Neuronal stem cell (in vitro differentiated cells): Measurements from ENCODE around the gene RNF213.

Source experiments
- DNase-seq: peaks from one replicate; pipeline ENCODE4 v3.0.0-alpha.2; 2013; ENCODE audit warnings: low spot score
- H2AFZ ChIP-seq: one replicate; pipeline ENCODE4 v1.6.1; 2013; ENCODE audit warnings: mild to moderate bottlenecking, low read length, inconsistent platforms
- H2AK5ac ChIP-seq: 2 replicates; pipeline ENCODE4 v1.6.1; 2013; ENCODE audit warnings: low read depth, mild to moderate bottlenecking, inconsistent platforms, low read length, moderate library complexity, mixed read lengths
- H2BK120ac ChIP-seq: 2 replicates; pipeline ENCODE4 v1.6.1; 2013; ENCODE audit warnings: low read depth, mild to moderate bottlenecking, inconsistent platforms, low read length, moderate library complexity, mixed read lengths
- H2BK12ac ChIP-seq: one replicate; pipeline ENCODE4 v1.6.1; 2013; ENCODE audit warnings: low read length, inconsistent platforms
- H2BK15ac ChIP-seq: 2 replicates; pipeline ENCODE4 v1.6.1; 2013; ENCODE audit warnings: mild to moderate bottlenecking, low read length, inconsistent platforms, mixed read lengths
- H2BK5ac ChIP-seq: one replicate; pipeline ENCODE4 v1.6.1; 2013; ENCODE audit warnings: inconsistent platforms, mild to moderate bottlenecking, low read length, moderate library complexity
- H3K14ac ChIP-seq: one replicate; pipeline ENCODE4 v1.6.1; 2013; ENCODE audit warnings: low read length, inconsistent platforms
- H3K18ac ChIP-seq: 2 replicates; pipeline ENCODE4 v1.6.1; 2013; ENCODE audit warnings: low read length, inconsistent platforms
- H3K23ac ChIP-seq: 2 replicates; pipeline ENCODE4 v1.6.1; 2013; ENCODE audit warnings: low read depth, mild to moderate bottlenecking, mixed read lengths, low read length, inconsistent platforms; ENCODE audit not compliant: poor library complexity
- H3K27ac ChIP-seq: replicated peaks from 3 replicates; pipeline ENCODE4 v1.5.1; 2013; ENCODE audit warnings: low read length, inconsistent platforms
- H3K27me3 ChIP-seq, 3 experiments: 2 replicates each; pipeline ENCODE4 v1.6.1; 2013; ENCODE audit warnings: low read length in 3 of 3, mild to moderate bottlenecking in 2 of 3, inconsistent platforms in 1 of 3, low read depth in 1 of 3, mixed read lengths in 1 of 3, moderate library complexity in 1 of 3; ENCODE audit not compliant: control insufficient read depth in 3 of 3, insufficient read depth in 3 of 3
- H3K36me3 ChIP-seq, 2 donors: replicated peaks in 1 of 2; 2 replicates each; pipeline ENCODE4 v1.6.1; 2013; ENCODE audit warnings: low read length in 2 of 2; ENCODE audit not compliant: control insufficient read depth in 2 of 2, insufficient read depth in 2 of 2
- H3K4ac ChIP-seq: 2 replicates; pipeline ENCODE4 v1.6.1; 2013; ENCODE audit warnings: inconsistent platforms, mild to moderate bottlenecking, low read length, moderate library complexity
- H3K4me1 ChIP-seq, 2 donors: 1 replicate in 1 of 2; 2 replicates in 1 of 2; pipeline ENCODE4 v1.6.1; 2013; ENCODE audit warnings: low read length in 2 of 2, low read depth in 1 of 2; ENCODE audit not compliant: control insufficient read depth in 2 of 2, insufficient read depth in 1 of 2
- H3K4me2 ChIP-seq: one replicate; pipeline ENCODE4 v1.6.1; 2013; ENCODE audit warnings: mild to moderate bottlenecking, low read length, inconsistent platforms; ENCODE audit not compliant: insufficient read depth, poor library complexity, severe bottlenecking
- H3K4me3 ChIP-seq, 2 donors: 2 replicates each; pipeline ENCODE4 v1.5.1; 2013; ENCODE audit warnings: low read length in 2 of 2, mild to moderate bottlenecking in 2 of 2, inconsistent platforms in 1 of 2, moderate library complexity in 1 of 2
- H3K79me1 ChIP-seq: one replicate; pipeline ENCODE4 v1.6.1; 2013; ENCODE audit warnings: low read depth, mild to moderate bottlenecking, inconsistent platforms, low read length, moderate library complexity
- H3K9ac ChIP-seq: one replicate; pipeline ENCODE4 v1.6.1; 2013; ENCODE audit warnings: mild to moderate bottlenecking, low read depth, low read length, inconsistent platforms; ENCODE audit not compliant: poor library complexity
- H3K9me3 ChIP-seq, 2 donors: replicated peaks in 1 of 2; 2 replicates each; pipeline versions ENCODE3 to v1.6.1; 2013; ENCODE audit warnings: low read length in 2 of 2, mild to moderate bottlenecking in 2 of 2, inconsistent platforms in 1 of 2, low read depth in 1 of 2, mixed read lengths in 1 of 2, moderate library complexity in 1 of 2; ENCODE audit not compliant: control insufficient read depth in 2 of 2, insufficient read depth in 1 of 2
- H4K8ac ChIP-seq: one replicate; pipeline ENCODE4 v1.6.1; 2013; ENCODE audit warnings: low read depth, mild to moderate bottlenecking, inconsistent platforms, low read length, moderate library complexity
- H4K91ac ChIP-seq: one replicate; pipeline ENCODE4 v1.6.1; 2013; ENCODE audit warnings: low read length, low read depth, mild to moderate bottlenecking, inconsistent platforms; ENCODE audit not compliant: poor library complexity
- WGBS, 2 donors: extraction: QIAGEN DNeasy Blood & Tissue Kit; methylation state at CpG; one replicate each; pipeline ENCODE4 v1.1.7; 2013; ENCODE audit warnings: missing lambda C conversion rate in 2 of 2, mixed read lengths in 1 of 2; ENCODE audit not compliant: insufficient read length in 2 of 2, insufficient replicate concordance in 1 of 2; ENCODE audit errors: extremely low coverage in 2 of 2; 5-methylcytosine and 5-hydroxymethylcytosine counted together

The RNF213 gene

DNA sequence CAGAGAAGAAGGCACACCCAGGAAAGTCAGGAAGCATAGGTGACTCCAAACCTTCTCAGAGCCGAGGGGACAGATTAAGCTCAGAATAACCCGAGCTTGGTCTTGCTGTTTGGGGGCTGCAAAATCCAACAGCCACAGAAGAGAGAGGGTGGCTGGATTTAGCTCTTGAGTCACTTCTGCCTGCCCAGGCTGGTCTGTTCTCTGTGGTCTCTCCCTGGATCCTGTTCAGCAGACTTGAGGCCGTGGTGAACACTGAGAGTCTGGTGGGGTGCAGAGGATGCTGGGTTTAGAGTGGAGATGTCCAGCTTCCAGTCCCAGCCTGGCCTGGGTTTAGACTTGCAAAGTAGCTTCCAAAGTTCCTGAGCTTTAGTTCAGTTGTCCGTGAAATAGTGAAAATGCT lies 31.6 kb upstream of the RNF213 start:
- no peak overlapping the region for H4K91ac ChIP-seq
- no CpG with 5 or more reads among the region's 4 CpGs for WGBS, 2 donors

DNA sequence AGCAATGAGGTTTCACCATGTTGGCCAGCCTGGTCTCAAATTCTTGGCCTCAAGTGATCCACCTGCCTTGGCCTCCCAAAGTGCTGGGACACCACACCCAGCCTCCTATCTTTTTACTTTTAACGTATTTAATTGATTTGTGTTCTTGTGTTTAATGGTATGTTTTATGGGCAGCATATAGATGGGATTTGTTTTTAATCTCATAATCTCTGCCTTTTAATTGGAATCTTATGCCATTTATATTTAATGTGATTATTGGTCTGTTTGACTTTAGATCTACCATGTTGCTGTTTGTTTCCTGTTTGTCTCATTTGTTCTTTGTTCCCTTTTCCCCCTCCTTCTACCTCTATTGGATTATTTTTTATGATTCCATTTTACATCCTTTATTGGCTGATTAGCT lies 28.2 kb upstream of the RNF213 start:
- no peak overlapping the region for H3K4me2 ChIP-seq
- no peak overlapping the region for H2AFZ ChIP-seq
- peaks cover 2 to 30% of the 10 kb centered on the region in 2 donors for H3K9me3 ChIP-seq
- DNase-seq = no peak
- no CpG with 5 or more reads among the region's 1 CpG for WGBS, 2 donors
- no peak overlapping the region for H2BK15ac ChIP-seq
- no peak overlapping the region for H3K27ac ChIP-seq
- peaks cover 2% of the 10 kb centered on the region for H3K79me1 ChIP-seq
- peaks cover 6 to 60% of the 10 kb centered on the region in 2 donors for H3K36me3 ChIP-seq
- H2BK120ac ChIP-seq = no peak overlapping the region
- no peak overlapping the region for H3K9ac ChIP-seq
- H3K23ac ChIP-seq = no peak overlapping the region
- no peak overlapping the region for H4K91ac ChIP-seq
- H2AK5ac ChIP-seq = no peak overlapping the region
- no peaks in the 10 kb centered on the region for H3K4me1 ChIP-seq
- H3K27me3 ChIP-seq = no peaks in the 10 kb centered on the region
- H3K4ac ChIP-seq = no peak overlapping the region
- no peak overlapping the region for H2BK5ac ChIP-seq
- H3K18ac ChIP-seq = no peak overlapping the region
- H4K8ac ChIP-seq = no peak overlapping the region
- H3K14ac ChIP-seq = no peak overlapping the region
- H3K4me3 ChIP-seq = no peak overlapping the region
- H2BK12ac ChIP-seq = no peak overlapping the region

More for the DNA sequence above, 31.6 kb upstream of the RNF213 start:
- H3K4me3 ChIP-seq = no peak overlapping the region
- no peaks in the 10 kb centered on the region for H3K27me3 ChIP-seq
- H2BK15ac ChIP-seq = no peak overlapping the region
- H2BK12ac ChIP-seq = no peak overlapping the region
- H3K36me3 ChIP-seq = peaks cover 2 to 37% of the 10 kb centered on the region in 2 donors
- H3K9me3 ChIP-seq = peaks cover 2 to 26% of the 10 kb centered on the region in 2 donors
- no peak overlapping the region for H3K4ac ChIP-seq
- no peak overlapping the region for H4K8ac ChIP-seq
- H3K14ac ChIP-seq = no peak overlapping the region
- no peak overlapping the region for H3K27ac ChIP-seq
- H3K9ac ChIP-seq = no peak overlapping the region
- no peak overlapping the region for H3K4me2 ChIP-seq
- H3K18ac ChIP-seq = no peak overlapping the region
- no peak overlapping the region for H2BK120ac ChIP-seq
- peaks cover 0 to 3% of the 10 kb centered on the region in 2 donors for H3K4me1 ChIP-seq
- H3K23ac ChIP-seq = no peak overlapping the region
- H3K79me1 ChIP-seq = peaks cover 2% of the 10 kb centered on the region
- H2AK5ac ChIP-seq = no peak overlapping the region
- H2AFZ ChIP-seq = no peak overlapping the region
- no peak for DNase-seq
- H2BK5ac ChIP-seq = no peak overlapping the region

DNA sequence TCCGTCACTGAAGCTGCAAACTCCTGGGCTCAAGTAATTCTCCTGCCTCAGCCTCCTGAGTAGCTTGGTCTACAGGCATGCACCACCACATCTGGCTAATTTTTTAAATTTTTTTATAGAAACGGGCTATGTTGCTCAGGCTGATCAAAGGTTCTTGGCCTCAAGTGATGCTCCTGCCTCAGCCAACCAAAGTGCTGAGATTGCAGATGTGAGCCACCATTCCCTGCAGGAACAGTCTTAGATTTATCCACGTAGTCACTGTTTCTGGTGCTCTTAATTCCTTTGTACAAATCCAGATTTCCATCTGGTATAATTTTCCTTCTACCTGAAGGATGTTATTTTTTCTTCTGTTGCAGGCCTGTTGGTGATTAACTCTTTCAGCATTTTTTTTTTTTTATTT lies 27.4 kb upstream of the RNF213 start:
- Histone ChIP-seq H3K27me3 (no peaks in the 10 kb centered on the region), H3K79me1 (no peaks in the 10 kb centered on the region), H4K91ac (no peak overlapping the region), H2BK15ac (no peak overlapping the region), H3K9ac (no peak overlapping the region), H2BK120ac (no peak overlapping the region), H2BK5ac (no peak overlapping the region), H3K18ac (no peak overlapping the region), H3K9me3 (peaks cover 2 to 30% of the 10 kb centered on the region in 2 donors), H2AK5ac (no peak overlapping the region), H3K4me3 (no peak overlapping the region), H2AFZ (no peak overlapping the region), H2BK12ac (no peak overlapping the region), H3K4me2 (no peak overlapping the region), H3K14ac (no peak overlapping the region), H3K4ac (no peak overlapping the region), H4K8ac (no peak overlapping the region), H3K4me1 (no peaks in the 10 kb centered on the region), H3K36me3 (peaks cover 9 to 64% of the 10 kb centered on the region in 2 donors), H3K27ac (no peak overlapping the region), H3K23ac (no peak overlapping the region)
- no peak for DNase-seq
- WGBS, 2 donors = no CpG with 5 or more reads among the region's 3 CpGs

DNA sequence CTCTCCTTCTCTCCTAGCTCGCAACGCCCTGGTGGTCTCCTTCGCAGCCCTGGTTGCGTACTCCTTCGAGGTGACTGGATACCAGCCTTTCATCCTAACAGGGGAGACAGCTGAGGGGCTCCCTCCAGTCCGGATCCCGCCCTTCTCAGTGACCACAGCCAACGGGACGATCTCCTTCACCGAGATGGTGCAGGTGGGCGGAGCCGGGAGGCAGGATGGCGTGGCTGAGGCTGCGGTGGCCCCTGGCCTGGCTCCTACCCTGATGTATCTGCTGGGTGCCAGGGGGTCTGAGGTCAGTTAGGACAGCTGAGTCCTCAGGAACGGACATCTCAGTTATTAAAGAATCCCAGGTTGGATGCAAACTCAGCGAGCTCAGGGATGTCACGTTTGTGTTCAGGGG lies 23.7 kb upstream of the RNF213 start:
- peaks cover 12 to 72% of the 10 kb centered on the region in 2 donors for H3K36me3 ChIP-seq
- H2BK120ac ChIP-seq = no peak overlapping the region
- no peak overlapping the region for H3K23ac ChIP-seq
- H3K4me1 ChIP-seq = no peaks in the 10 kb centered on the region
- H4K91ac ChIP-seq = no peak overlapping the region
- H2AFZ ChIP-seq = no peak overlapping the region
- peaks cover 2 to 23% of the 10 kb centered on the region in 2 donors for H3K9me3 ChIP-seq
- no peaks in the 10 kb centered on the region for H3K79me1 ChIP-seq
- no CpG with 5 or more reads among the region's 17 CpGs for WGBS, 2 donors
- H2BK15ac ChIP-seq = no peak overlapping the region
- no peak overlapping the region for H3K14ac ChIP-seq
- H3K9ac ChIP-seq = no peak overlapping the region
- no peaks in the 10 kb centered on the region for H3K27me3 ChIP-seq
- no peak overlapping the region for H3K4me2 ChIP-seq
- peak overlapping the region; percentile 53 for H2BK5ac ChIP-seq
- no peak overlapping the region for H3K4ac ChIP-seq
- H3K4me3 ChIP-seq = no peak overlapping the region
- H2AK5ac ChIP-seq = no peak overlapping the region
- H3K18ac ChIP-seq = no peak overlapping the region
- H4K8ac ChIP-seq = no peak overlapping the region
- no peak overlapping the region for H2BK12ac ChIP-seq
- H3K27ac ChIP-seq = no peak overlapping the region
- no peak for DNase-seq
